A204.1 (cell line): ENCODE data around the gene THSD1.
"Not testable (repeated sequence)": the region's sequence is repeated elsewhere in the genome, so short reads cannot be mapped to it uniquely, and the experiment has no call there.

Source experiments
- FAIRE-seq: peaks from 2 replicates; lab custom pipeline; 2012; peaks lifted over from hg19 to GRCh38; lab: Jason Lieb, UNC

Gene THSD1

DNA sequence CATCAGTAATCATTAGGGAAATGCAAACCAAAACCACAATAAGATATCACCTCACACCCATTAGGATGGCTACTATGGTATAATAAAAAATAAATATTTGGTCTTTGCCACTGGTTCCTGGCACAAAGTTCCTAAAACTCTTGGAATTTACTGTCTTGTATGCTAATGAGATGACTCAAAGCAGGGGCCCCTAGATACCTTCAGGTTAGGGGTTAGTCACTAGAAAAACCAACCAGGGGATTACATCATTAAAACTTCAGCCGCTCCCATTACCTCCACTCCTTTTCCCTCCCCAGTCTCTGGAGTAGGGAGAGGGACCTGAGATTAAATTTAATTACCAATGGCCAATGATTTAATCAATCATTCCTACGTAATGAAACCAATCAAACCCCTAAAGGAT, 49.6 kb downstream of the THSD1 start:
- no peak for FAIRE-seq

DNA sequence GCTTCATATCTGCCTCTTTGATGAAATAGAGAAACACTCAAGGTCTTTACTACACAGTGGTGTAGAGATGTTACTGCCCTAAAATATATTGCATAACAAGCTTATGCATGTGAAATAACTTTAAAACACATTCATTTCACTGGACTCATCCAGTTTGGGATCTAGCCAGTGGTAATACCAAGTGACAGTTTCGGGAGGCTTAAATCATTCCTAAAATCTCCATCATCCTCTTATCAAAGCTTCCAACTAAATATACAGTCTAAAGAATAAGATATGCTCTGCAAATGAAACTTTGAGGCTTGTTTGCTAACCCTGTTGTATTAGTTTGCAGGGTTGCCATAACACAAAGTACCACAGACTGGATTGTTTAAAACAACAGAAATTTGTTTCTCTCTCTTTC, 52.8 kb downstream of the THSD1 start:
- peak; percentile 98 for FAIRE-seq

DNA sequence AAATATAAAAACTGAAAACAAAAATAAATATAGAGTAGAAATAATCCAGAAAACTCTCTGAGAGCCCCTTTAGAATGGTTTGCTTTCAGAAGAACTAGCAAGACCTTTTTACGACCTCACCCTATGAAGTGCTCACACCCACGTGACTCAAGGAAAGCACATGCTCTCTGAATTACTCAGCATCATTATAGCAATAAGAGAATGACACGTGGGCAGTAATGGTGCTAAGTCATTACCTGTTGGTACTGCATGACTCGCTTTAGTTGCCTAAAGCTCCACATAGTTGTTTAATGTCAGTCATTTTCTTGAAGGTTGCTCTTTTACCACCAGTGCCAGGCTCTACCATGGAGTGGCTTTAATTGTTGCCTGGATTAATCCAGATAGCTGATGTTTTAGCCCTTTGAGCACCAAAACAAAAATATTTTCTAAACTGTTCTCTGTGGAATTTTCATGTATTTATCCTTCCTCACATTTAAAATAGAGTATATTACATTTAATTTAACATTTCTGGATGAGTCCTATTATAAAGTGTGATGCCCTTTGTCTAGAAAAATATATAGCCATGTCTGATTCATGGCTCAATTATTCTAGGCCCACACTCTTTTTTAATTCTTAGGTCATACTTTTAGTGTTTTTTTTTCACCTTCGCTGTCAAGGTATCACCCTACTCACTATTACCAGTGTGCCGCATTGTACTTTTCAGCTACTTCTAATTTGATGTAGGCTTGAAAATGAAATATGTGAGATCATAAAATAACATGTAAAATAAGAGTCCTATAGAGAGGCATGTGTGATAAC, 56.8 kb downstream of the THSD1 start:
- peak; percentile 16 for FAIRE-seq

DNA sequence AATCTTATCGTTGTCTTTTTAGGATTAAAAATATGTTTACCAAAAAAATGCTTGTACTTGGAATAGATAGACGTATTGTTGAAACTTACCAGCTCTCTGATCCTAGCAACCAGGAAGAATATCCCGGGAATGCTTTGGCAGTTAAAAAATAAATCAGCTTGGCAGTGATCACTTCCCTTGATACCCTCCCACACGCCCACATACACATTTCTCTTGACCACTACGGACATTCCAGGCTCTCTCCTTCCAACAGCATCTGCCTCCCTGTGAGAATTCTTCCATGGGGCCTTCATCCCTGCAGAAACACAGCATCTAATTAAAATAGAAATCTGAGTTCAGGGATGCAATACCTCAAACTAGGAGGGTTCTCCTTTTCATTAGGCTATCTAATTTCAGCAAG, 57.9 kb downstream of the THSD1 start:
- FAIRE-seq: peak; percentile 99

DNA sequence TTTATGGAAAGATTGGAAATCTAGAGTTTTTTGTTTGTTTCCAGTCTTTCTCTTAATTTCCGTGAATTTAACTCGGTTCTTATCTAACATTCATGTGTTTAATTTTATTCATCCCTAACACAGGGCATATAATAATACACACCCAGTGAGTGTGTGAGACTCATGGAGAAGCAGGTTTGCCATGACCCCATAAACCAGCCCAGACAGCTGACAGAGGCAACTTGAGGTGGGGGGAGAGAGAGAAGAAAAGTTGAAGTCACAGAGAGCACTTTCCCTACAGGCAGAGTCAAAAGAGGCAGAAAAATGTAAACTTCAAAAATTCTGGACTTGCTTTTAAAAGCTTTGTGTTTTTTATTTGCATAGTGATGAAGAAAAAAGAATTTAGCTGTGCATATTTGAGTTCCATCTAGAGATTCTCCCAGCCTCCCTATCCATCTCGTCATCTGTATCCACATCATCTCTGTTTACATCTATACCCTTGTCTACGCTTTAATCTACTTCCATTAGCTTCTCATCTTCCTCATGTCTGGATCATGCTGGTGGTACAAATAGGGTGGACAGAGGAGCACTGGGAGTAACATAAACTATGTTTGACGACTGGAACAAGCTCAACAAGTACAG, 60.2 kb downstream of the THSD1 start:
- FAIRE-seq: peak; percentile 80

DNA sequence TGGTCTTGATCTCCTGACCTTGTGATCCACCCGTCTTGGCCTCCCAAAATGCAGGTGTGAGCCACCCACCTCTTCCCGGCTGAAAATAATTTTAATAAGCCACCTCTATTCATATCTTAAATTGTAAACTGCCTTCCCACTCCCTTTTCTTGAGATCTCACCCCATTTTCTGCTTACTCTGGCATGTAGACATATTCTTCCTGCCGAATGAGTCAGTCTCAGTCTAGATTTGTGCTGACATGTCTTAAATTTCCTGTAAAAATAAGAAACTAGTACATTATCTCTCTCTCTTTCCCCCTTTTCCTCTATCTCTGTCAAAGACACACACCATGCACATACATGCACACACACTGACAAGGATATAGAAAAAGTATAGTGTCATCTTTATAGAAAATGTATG, 60.9 kb downstream of the THSD1 start:
- FAIRE-seq: no peak

DNA sequence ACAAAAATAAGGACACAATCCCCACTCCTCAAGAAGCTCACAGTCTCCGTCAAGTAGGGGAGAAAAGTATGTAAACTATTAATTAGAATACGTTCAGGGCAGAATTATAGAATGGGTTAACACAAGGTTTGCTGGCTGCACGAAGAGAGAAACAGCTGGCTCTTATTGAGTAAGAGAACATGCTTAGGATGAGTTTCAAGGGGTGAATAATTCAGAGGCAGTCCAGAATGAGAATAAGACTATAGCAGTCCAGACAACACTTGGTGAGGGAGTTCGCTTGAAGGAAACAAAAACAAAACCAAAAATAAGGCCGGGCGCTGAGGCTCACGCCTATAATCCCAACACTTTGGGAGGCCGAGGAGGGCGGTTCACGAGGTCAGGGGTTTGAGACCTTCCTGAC, 61.9 kb downstream of the THSD1 start:
- no peak for FAIRE-seq

DNA sequence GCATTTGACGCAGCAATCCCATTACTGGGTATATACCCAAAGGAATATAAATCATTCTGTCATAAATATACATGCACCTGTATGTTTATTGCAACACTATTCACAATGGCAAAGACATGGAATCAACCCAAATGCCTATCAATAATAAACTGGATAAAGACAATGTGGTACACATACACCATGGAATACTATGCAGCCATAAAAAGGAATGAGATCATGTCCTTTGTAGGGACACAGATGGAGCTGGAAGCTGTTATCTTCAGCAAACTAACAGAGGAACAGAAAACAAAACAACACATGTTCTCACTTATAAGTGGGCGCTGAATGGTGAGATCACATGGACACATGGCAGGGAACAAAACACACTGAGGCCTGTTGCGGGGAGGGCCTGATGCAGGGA, 63.8 kb downstream of the THSD1 start:
- not testable (repeated sequence) for FAIRE-seq

DNA sequence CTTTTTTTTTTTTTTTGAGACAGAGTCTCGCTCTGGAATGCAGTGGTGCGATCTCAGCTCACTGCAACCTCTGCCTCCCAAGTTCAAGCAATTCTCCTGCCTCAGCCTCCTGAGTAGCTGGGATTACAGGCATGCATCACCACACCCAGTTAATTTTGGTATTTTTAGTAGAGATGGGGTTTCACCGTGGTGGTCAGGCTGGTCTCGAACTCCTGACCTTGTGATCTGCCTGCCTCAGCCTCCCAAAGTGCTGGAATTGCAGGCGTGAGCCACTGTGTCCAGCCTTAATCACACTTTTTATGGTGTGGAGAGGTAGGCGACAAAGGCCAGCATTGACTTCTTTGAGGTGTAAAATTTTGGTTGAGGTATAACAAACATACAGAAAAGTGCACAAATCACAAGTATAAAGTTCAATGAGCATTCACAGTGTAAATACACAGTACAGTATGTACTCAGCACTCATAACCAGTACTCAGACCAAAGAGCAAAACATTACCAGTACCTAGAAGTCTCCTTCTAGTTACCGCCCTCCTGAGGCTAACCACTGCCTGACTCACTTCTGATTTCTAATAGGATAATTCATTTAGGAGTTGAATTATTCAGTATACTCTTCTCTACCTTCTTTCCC, 68.0 kb downstream of the THSD1 start:
- FAIRE-seq: not testable (repeated sequence)

DNA sequence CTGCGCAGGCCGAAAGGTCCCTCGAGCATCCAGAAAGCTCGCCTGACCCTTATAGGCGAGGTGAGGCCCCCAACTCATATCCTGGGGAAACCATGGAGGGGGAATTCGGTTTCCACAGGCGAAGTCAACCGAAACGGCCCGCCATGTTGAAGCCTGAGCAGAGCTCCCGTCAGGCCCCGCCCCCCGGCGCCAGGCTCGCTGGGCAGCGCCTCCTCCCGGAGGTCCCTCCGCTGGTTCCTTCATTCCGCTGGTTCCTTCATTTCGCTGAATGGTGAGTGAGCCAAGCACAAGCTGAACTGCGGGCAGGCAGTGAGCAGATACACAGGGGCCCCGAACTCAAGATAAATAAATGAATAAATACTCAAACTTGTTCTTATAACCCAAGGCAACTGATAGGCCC, 71.9 kb downstream of the THSD1 start:
- FAIRE-seq: not testable (repeated sequence)

DNA sequence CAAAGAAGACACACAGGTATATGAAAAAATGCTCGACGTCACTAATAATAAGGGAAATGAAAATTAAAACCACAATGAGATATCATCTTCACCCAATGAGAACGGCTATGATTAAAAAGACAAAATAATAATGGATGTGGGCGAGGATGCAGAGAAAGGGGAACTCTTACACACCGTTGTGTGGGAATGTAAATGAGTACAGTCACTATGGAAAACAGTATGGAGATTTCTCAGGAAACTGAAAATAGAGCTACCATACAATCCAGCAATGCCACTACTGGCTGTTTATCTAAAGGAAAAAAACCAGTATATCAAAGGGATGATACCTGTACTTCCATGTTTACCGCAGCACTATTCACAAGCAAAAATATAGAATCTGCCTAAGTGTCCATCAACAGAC, 74.1 kb downstream of the THSD1 start:
- not testable (repeated sequence) for FAIRE-seq
